ENCODE measurements around the gene MAP2K6.

The MAP2K6 gene

GRCh38 chr17:69552986-69553667 lies 138.6 kb downstream of the MAP2K6 start:
- TF ChIP-seq CTCF (conservative IDR thresholded peaks at IDR 0.05; ENCODE audit: low read depth, low read length), result no peak
- no peak overlapping the region for H3K4me3 ChIP-seq (ENCODE audit: low read depth, low read length)
- no peak for DNase-seq (ENCODE audit: low read depth)

DNA sequence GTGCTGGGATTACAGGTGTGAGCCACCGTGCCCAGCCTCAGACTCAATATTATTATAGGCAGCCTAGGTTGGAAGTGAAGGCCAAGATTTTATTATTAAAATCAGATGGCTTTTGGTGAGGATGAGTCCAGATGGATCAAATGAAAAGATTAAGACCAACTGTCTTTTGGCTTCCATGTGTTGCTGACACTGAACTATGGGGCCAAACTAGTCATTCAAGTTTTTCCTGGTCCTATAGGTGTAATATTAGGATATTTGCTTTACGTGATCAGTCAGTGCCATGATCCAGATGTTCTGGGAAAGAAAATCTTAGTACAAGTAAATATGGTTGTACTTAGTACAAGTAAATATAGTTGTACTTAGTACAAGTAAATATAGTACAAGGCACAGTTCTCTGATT lies 140.6 kb downstream of the MAP2K6 start:
- H3K4me3 ChIP-seq (ENCODE audit: low read depth, low read length), result no peak overlapping the region
- no peak for DNase-seq (ENCODE audit: low read depth)
- TF ChIP-seq CTCF (conservative IDR thresholded peaks at IDR 0.05; ENCODE audit: low read depth, low read length), result no peak

DNA sequence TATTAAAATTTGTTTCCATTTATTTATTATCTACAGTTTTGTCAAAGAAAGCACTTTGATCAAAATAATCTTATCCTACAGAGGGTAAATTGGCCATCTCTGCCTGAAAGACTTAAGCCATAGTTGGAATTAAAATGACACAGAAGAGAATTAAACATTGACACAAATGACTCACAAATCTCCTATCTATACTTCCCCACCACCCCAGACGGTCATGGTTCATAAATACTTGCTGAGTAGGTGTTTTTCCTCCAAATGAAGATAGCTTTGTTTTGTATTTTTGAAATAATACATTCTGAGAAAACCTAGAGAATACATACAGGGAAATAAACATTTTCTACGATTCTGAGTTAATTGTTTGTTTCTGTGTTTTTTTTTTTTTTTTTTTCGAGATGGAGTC lies 142.8 kb downstream of the MAP2K6 start:
- no peak for TF ChIP-seq CTCF (conservative IDR thresholded peaks at IDR 0.05; ENCODE audit: low read depth, low read length)
- no peak for DNase-seq (ENCODE audit: low read depth)
- H3K4me3 ChIP-seq (ENCODE audit: low read depth, low read length), result no peak overlapping the region

DNA sequence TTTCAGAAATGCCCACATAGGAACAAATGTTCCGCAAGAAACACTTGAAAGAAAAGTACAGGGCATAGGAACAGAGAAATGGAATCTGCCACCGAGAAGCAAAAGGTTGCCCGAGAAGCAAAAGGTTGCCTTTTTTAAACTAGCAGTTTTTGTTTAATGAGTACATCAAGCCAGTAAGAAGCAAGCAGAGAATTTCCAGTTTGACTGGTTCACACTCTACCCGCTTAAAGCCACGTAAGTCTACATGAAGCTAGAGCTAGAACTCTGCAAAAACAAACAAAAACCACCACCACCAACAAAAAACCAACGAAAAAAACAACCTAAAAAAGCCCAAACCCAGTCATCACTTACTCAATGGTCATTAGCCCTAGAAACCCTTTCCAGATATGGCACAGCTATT lies 144.3 kb downstream of the MAP2K6 start:
- TF ChIP-seq CTCF (conservative IDR thresholded peaks at IDR 0.05; ENCODE audit: low read depth, low read length), result no peak
- no peak overlapping the region for H3K4me3 ChIP-seq (ENCODE audit: low read depth, low read length)
- DNase-seq (ENCODE audit: low read depth), result no peak

DNA sequence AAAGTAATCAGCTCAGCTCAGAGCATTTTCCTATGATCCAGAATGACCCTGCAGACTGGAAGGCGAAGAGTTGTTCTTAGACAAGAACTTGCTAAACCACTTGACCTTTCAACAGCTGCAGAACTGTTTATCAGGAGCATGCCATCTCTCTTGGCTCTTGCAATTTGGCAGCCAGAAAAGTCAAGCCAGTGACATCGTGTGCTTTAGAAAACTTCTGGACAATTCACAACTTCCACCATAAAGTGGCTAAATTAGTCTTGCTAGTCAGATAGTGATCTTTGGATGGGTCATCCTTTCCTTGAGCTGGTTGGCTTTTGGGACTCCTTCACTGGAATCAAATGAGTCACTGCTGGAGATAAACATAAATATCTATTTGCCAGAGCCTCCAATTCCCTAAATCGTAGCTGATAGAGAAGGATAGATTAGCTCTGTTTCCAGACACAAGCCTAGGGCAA lies 146.5 kb downstream of the MAP2K6 start:
- H3K4me3 ChIP-seq (ENCODE audit: low read depth, low read length), result no peak overlapping the region
- no peak for TF ChIP-seq CTCF (conservative IDR thresholded peaks at IDR 0.05; ENCODE audit: low read depth, low read length)
- no peak for DNase-seq (ENCODE audit: low read depth)

DNA sequence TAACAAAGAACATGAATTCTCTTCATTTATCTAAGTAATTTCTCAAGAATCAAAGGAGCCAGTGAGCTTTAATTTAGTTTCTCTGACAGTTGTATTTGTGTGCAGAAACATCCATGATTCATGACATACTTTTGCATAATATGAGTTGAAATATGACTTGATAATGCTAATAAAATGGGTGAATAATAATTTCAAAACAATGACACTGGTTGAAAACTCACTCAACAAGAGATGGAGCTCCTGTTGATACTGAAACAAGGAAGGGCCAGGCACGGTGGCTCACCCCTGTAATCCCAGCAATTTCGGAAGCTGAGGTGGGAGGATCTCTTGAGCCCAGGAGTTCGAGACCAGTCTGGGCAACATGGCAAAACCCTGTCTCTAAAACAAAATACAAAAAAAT lies 147.0 kb downstream of the MAP2K6 start:
- no peak for DNase-seq (ENCODE audit: low read depth)
- H3K4me3 ChIP-seq (ENCODE audit: low read depth, low read length), result no peak overlapping the region
- no peak for TF ChIP-seq CTCF (conservative IDR thresholded peaks at IDR 0.05; ENCODE audit: low read depth, low read length)

DNA sequence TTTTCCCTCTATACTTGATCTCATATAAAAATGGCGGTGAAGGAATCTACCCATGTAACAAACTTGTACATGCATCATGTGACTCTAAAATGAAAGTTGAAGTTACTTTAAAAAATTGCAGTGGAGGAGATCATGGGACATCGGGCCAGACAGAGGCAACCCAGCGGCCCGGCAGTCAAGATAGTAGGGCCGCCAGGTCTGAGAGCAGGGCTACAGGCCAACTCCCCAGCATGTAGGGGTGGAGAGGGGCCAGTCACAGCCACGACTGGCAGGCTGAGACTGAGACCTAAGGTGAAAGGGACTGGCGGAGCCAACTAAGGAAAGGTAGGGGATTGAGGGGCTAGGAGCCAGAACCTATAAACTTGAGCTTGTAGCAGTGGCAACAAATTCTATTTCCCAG lies 150.9 kb downstream of the MAP2K6 start:
- no peak for TF ChIP-seq CTCF (conservative IDR thresholded peaks at IDR 0.05; ENCODE audit: low read depth, low read length)
- no peak for DNase-seq (ENCODE audit: low read depth)

More for the DNA sequence above, 150.9 kb downstream of the MAP2K6 start:
- H3K4me3 ChIP-seq (ENCODE audit: low read depth, low read length), result no peak overlapping the region

Data from choroid plexus epithelial cell (primary cell).